Endothelial cell of umbilical vein (primary cell): ENCODE results near the gene USP30. TPM values are rescaled to one million over a fixed set of nuclear protein-coding genes. Genes with fewer than 3 reads are reported as not detected.

Source experiments
- BruUV-seq: library from RNA; stranded (reverse); fragments of 400-500 nt; replicated peaks from 2 replicates; lab custom pipeline; 2021; lab: Mats Ljungman, UMichigan
- CTCF ChIA-PET: fragments of 300-600, 350-600 bp; sonication (Branson Sonifier 250); formaldehyde crosslinking; loops from one replicate; lab custom pipeline; 2021; ENCODE audit warnings: antibody characterized with exemption, inconsistent platforms; lab: Charles Lee
- POLR2A ChIA-PET: fragments of 300-600, 350-600 bp; sonication (Branson Sonifier 250); formaldehyde crosslinking; loops from one replicate; lab custom pipeline; 2021; ENCODE audit warnings: antibody characterized with exemption, inconsistent platforms; lab: Charles Lee
- DNase-seq: peaks from one replicate; pipeline ENCODE4 v3.0.0-alpha.2; 2011; ENCODE audit warnings: low read depth, low spot score
- FAIRE-seq: peaks from 2 replicates; lab custom pipeline; 2011; peaks lifted over from hg19 to GRCh38; lab: Jason Lieb, UNC
- H2AFZ ChIP-seq: 2 replicates; pipeline ENCODE4 v1.6.0; 2012; ENCODE audit warnings: low read depth, low read length, control low read depth, inconsistent platforms
- H3K27ac ChIP-seq: 2 replicates; pipeline ENCODE4 v1.5.1; 2011; ENCODE audit warnings: low read depth, mild to moderate bottlenecking, control low read depth, low read length, moderate library complexity; ENCODE audit not compliant: insufficient read depth
- H3K27me3 ChIP-seq, 2 experiments: 2 replicates each; pipeline versions ENCODE4 v1.6.0 to v1.6.1; 2011; ENCODE audit warnings: low read length in 2 of 2, mixed read lengths in 1 of 2; ENCODE audit not compliant: control insufficient read depth in 2 of 2, insufficient read depth in 2 of 2
- H3K36me3 ChIP-seq, 2 experiments: 2 replicates in 1 of 2; 3 replicates in 1 of 2; pipeline ENCODE4 v1.5.1; 2011; ENCODE audit warnings: low read length in 2 of 2, mild to moderate bottlenecking in 1 of 2, moderate library complexity in 1 of 2; ENCODE audit not compliant: control insufficient read depth in 2 of 2, insufficient read depth in 2 of 2; ENCODE audit errors: extremely low read depth in 1 of 2
- H3K4me1 ChIP-seq: 3 replicates; pipeline ENCODE4 v1.5.1; 2011; ENCODE audit warnings: mild to moderate bottlenecking, low read length; ENCODE audit not compliant: control insufficient read depth, insufficient read depth; ENCODE audit errors: extremely low read depth
- H3K4me2 ChIP-seq: 2 replicates; pipeline ENCODE4 v1.6.1; 2011; ENCODE audit warnings: low read length, control low read depth, mixed read lengths; ENCODE audit not compliant: insufficient read depth
- H3K4me3 ChIP-seq, 3 experiments: fragments of 200-600 bp in 1 of 3; sonication (generic), shearing (Covaris generic) in 1 of 3; replicated peaks in 1 of 3; 2 replicates each; pipeline ENCODE4 v1.5.1; 2011 to 2016; ENCODE audit warnings: control low read depth in 3 of 3, low read length in 3 of 3, mild to moderate bottlenecking in 2 of 3, inconsistent platforms in 1 of 3, low read depth in 1 of 3, moderate library complexity in 1 of 3; ENCODE audit not compliant: insufficient read depth in 1 of 3
- H3K79me2 ChIP-seq: 2 replicates; pipeline ENCODE4 v1.6.0; 2012; ENCODE audit warnings: low read length, inconsistent platforms; ENCODE audit not compliant: control insufficient read depth, insufficient read depth
- H3K9ac ChIP-seq: replicated peaks from 2 replicates; pipeline ENCODE3; 2011; ENCODE audit warnings: low read length, control low read depth; ENCODE audit not compliant: insufficient read depth; ENCODE audit errors: extremely low read depth
- H3K9me1 ChIP-seq: replicated peaks from 3 replicates; pipeline ENCODE4 v1.6.0; 2011; ENCODE audit warnings: mild to moderate bottlenecking, low read length; ENCODE audit not compliant: control insufficient read depth, insufficient read depth; ENCODE audit errors: extremely low read depth
- H3K9me3 ChIP-seq: replicated peaks from 2 replicates; pipeline ENCODE4 v1.5.1; 2012; ENCODE audit warnings: low read length, inconsistent platforms; ENCODE audit not compliant: control insufficient read depth, insufficient read depth
- H4K20me1 ChIP-seq: replicated peaks from 2 replicates; pipeline ENCODE3; 2011; ENCODE audit warnings: mild to moderate bottlenecking, low read length; ENCODE audit not compliant: control insufficient read depth, insufficient read depth; ENCODE audit errors: extremely low read depth
- CTCF ChIP-seq, 2 donors: IDR thresholded peaks; 1 replicate in 1 of 2; 2 replicates in 1 of 2; pipeline ENCODE4 v1.5.1; 2011; ENCODE audit warnings: low read length in 2 of 2, mild to moderate bottlenecking in 2 of 2, moderate library complexity in 2 of 2, control low read depth in 1 of 2, inconsistent platforms in 1 of 2, low read depth in 1 of 2; ENCODE audit not compliant: insufficient read depth in 1 of 2; ENCODE audit errors: extremely low read depth in 1 of 2
- EZH2 ChIP-seq: IDR thresholded peaks from 2 replicates; pipeline ENCODE4 v1.6.1; 2012; ENCODE audit warnings: borderline replicate concordance, low read depth, mild to moderate bottlenecking, moderate library complexity, low read length, inconsistent platforms; ENCODE audit not compliant: severe bottlenecking
- FOS ChIP-seq: IDR thresholded peaks from 2 replicates; pipeline ENCODE4 v1.6.1; 2011; ENCODE audit warnings: mild to moderate bottlenecking, low read length, moderate library complexity, borderline replicate concordance; ENCODE audit not compliant: insufficient read depth
- GATA2 ChIP-seq: IDR thresholded peaks from 2 replicates; pipeline ENCODE4 v1.7.0; 2011; ENCODE audit warnings: low read depth, mild to moderate bottlenecking, moderate library complexity, mixed read lengths, low read length; ENCODE audit not compliant: insufficient read length, insufficient read depth
- JUN ChIP-seq: IDR thresholded peaks from 2 replicates; pipeline ENCODE4 v1.6.1; 2011; ENCODE audit warnings: borderline replicate concordance, low read depth; ENCODE audit not compliant: insufficient read length, insufficient read depth
- MAX ChIP-seq: IDR thresholded peaks from 2 replicates; pipeline ENCODE4 v1.6.1; 2011; ENCODE audit not compliant: insufficient read depth, insufficient read length
- MYC ChIP-seq: IDR thresholded peaks from one replicate; pipeline ENCODE4 v1.6.1; 2011; ENCODE audit warnings: mild to moderate bottlenecking, low read depth, low read length
- POLR2A ChIP-seq: IDR thresholded peaks from 2 replicates; pipeline ENCODE4 v1.6.1; 2012; ENCODE audit warnings: low read depth, mild to moderate bottlenecking, control low read depth, low read length
- POLR2AphosphoS5 ChIP-seq: IDR thresholded peaks from 2 replicates; pipeline ENCODE4 v1.6.1; 2012; ENCODE audit warnings: low read depth, mild to moderate bottlenecking, control low read depth, low read length, moderate library complexity; ENCODE audit not compliant: insufficient read depth
- dilution Hi-C: fragments of 300-500 bp; cut with MboI; formaldehyde crosslinking; loops from one replicate; pipeline ENCODE4 v1.15.0; 2019; ENCODE audit warnings: low sequenced_read_pairs; ENCODE audit not compliant: extremely low pct_ligation_motif_present
- intact Hi-C: fragments of 100-400 bp; cut with micrococcal nuclease; formaldehyde crosslinking; loops from one replicate; pipeline ENCODE4 v1.10.0; 2022
- polyA plus RNA-seq, 4 experiments: library from polyadenylated mRNA; depleted of rRNA in 3 of 4; stranded (reverse) in 3 of 4; unstranded in 1 of 4; fragments of >200 nt; gene quantifications; 2 replicates each; pipeline versions ENCODE4 v1.2.1 to v1.2.3, GENCODE V29; 2011 to 2012; ENCODE audit warnings: missing spikeins in 1 of 4
- total RNA-seq: library from RNA; stranded (reverse); gene quantifications from 2 replicates; pipeline ENCODE4 v1.2.3, GENCODE V29; 2021

Gene USP30
- total and polyA plus RNA-seq, 2 donors (not counting 3 experiments of a cell fraction or from before 2014, with no cell fraction given), result 14.2 to 24.3 TPM

- no peak overlapping the region for H2AFZ ChIP-seq
- no peak overlapping the region for H3K4me3 ChIP-seq
- FAIRE-seq (no peak), DNase-seq (no peak)
- dilution Hi-C loops (no loop called here), intact Hi-C loops (no loop called here)
- no peaks in the 10 kb centered on the region for H3K9me1 ChIP-seq
- no peak overlapping the region for H3K27ac ChIP-seq
- no peak for TF ChIP-seq MYC
- no peak for TF ChIP-seq GATA2
- no peak for TF ChIP-seq MAX
- TF ChIP-seq POLR2A, result no peak
- no peak for TF ChIP-seq POLR2AphosphoS5
- TF ChIP-seq EZH2, result no peak
- no peak for TF ChIP-seq FOS
- no peak for TF ChIP-seq JUN
- TF ChIP-seq CTCF (IDR thresholded peaks at IDR 0.05; ENCODE audit: extremely low read depth in 1 of 2, insufficient read depth in 1 of 2, low read depth in 1 of 2, low read length in 2 of 2), result no peak
- no peak overlapping the region for H3K4me2 ChIP-seq
- H3K9ac ChIP-seq, result no peak overlapping the region
- CTCF ChIA-PET, result interaction anchor here (0.6 kb wide), 1 partner anchor 34 kb away, joined by 3 read pairs; the partner anchor contains the start of gene USP30
- no TSS peak for BruUV-seq
- H3K36me3 ChIP-seq, result no peaks in the 10 kb centered on the region
- H3K4me1 ChIP-seq, result no peaks in the 10 kb centered on the region
- POLR2A ChIA-PET, result no interaction called here
- no peaks in the 10 kb centered on the region for H3K27me3 ChIP-seq
- no peaks in the 10 kb centered on the region for H3K9me3 ChIP-seq
- H4K20me1 ChIP-seq, result peaks cover 2% of the 10 kb centered on the region
- no peaks in the 10 kb centered on the region for H3K79me2 ChIP-seq
These were observed 34.1 kb upstream of the USP30 start for GRCh38 chr12:109018296-109018695.
